ENCODE measurements around the gene SPEN.
"Not testable (repeated sequence)": the region's sequence is repeated elsewhere in the genome, so short reads cannot be mapped to it uniquely, and the experiment has no call there.

Gene SPEN

GRCh38 chr1:15908597-15908996 lies 61.1 kb downstream of the SPEN start:
- no peak for TF ChIP-seq CTCF (conservative IDR thresholded peaks at IDR 0.05; ENCODE audit: low read depth, low read length)
- no peaks in the 10 kb centered on the region for H3K27me3 ChIP-seq (ENCODE audit: insufficient read depth, low read depth)
- no peak overlapping the region for H3K4me2 ChIP-seq
- H3K27ac ChIP-seq = no peak overlapping the region
- no peak overlapping the region for H3K4me3 ChIP-seq (IDR thresholded peaks at IDR 0.05; ENCODE audit: insufficient read depth, low read depth, low read length)
- H3K36me3 ChIP-seq (ENCODE audit: insufficient read depth) = peaks cover 20% of the 10 kb centered on the region; the same call in 1 of the 2 replicates
- H3K79me2 ChIP-seq (ENCODE audit: insufficient read depth, low read depth) = peaks cover 84% of the 10 kb centered on the region
- no peak overlapping the region for H2AFZ ChIP-seq (ENCODE audit: low read depth)
- peaks cover 12% of the 10 kb centered on the region for H3K4me1 ChIP-seq (ENCODE audit: low read depth, poor library complexity, severe bottlenecking)
- H3K9ac ChIP-seq = no peak overlapping the region
- H4K20me1 ChIP-seq (ENCODE audit: insufficient read depth) = peaks cover 9% of the 10 kb centered on the region; the same call in 1 of the 2 replicates

- no peaks in the 10 kb centered on the region for H3K27me3 ChIP-seq (ENCODE audit: insufficient read depth, low read depth)
- no peak for TF ChIP-seq CTCF (conservative IDR thresholded peaks at IDR 0.05; ENCODE audit: low read depth, low read length)
- no peak overlapping the region for H3K9ac ChIP-seq
- H3K4me1 ChIP-seq (ENCODE audit: low read depth, poor library complexity, severe bottlenecking) = no peaks in the 10 kb centered on the region
- no peak overlapping the region for H3K4me3 ChIP-seq (IDR thresholded peaks at IDR 0.05; ENCODE audit: insufficient read depth, low read depth, low read length)
- H3K36me3 ChIP-seq (ENCODE audit: insufficient read depth) = peaks cover 20% of the 10 kb centered on the region; the same call in 1 of the 2 replicates
- H3K79me2 ChIP-seq (ENCODE audit: insufficient read depth, low read depth) = peaks cover 84% of the 10 kb centered on the region
- no peaks in the 10 kb centered on the region for H4K20me1 ChIP-seq (ENCODE audit: insufficient read depth)
- no peak overlapping the region for H3K4me2 ChIP-seq
- no peak overlapping the region for H2AFZ ChIP-seq (ENCODE audit: low read depth)
- H3K27ac ChIP-seq = no peak overlapping the region
Observed at GRCh38 chr1:15911141-15911540, 63.6 kb downstream of the SPEN start.

GRCh38 chr1:15911927-15912326 lies 64.4 kb downstream of the SPEN start:
- H3K79me2 ChIP-seq (ENCODE audit: insufficient read depth, low read depth) = peaks cover 84% of the 10 kb centered on the region
- H3K4me3 ChIP-seq (IDR thresholded peaks at IDR 0.05; ENCODE audit: insufficient read depth, low read depth, low read length) = no peak overlapping the region
- no peaks in the 10 kb centered on the region for H4K20me1 ChIP-seq (ENCODE audit: insufficient read depth)
- no peak overlapping the region for H2AFZ ChIP-seq (ENCODE audit: low read depth)
- no peaks in the 10 kb centered on the region for H3K27me3 ChIP-seq (ENCODE audit: insufficient read depth, low read depth)
- H3K4me2 ChIP-seq = no peak overlapping the region
- H3K27ac ChIP-seq = no peak overlapping the region
- no peak for TF ChIP-seq CTCF (conservative IDR thresholded peaks at IDR 0.05; ENCODE audit: low read depth, low read length)
- H3K36me3 ChIP-seq (ENCODE audit: insufficient read depth) = peaks cover 20% of the 10 kb centered on the region; the same call in 1 of the 2 replicates
- H3K9ac ChIP-seq = no peak overlapping the region
- H3K4me1 ChIP-seq (ENCODE audit: low read depth, poor library complexity, severe bottlenecking) = no peaks in the 10 kb centered on the region

- H3K4me3 ChIP-seq (IDR thresholded peaks at IDR 0.05; ENCODE audit: insufficient read depth, low read depth, low read length); H3K4me1 ChIP-seq (ENCODE audit: low read depth, poor library complexity, severe bottlenecking); H3K27me3 ChIP-seq (ENCODE audit: insufficient read depth, low read depth); H3K4me2 ChIP-seq; H2AFZ ChIP-seq (ENCODE audit: low read depth); H4K20me1 ChIP-seq (ENCODE audit: insufficient read depth); H3K9ac ChIP-seq; H3K27ac ChIP-seq: not testable (repeated sequence)
- Histone ChIP-seq H3K36me3 (ENCODE audit: insufficient read depth) (peaks cover 20% of the 10 kb centered on the region; the same call in 1 of the 2 replicates), H3K79me2 (ENCODE audit: insufficient read depth, low read depth) (peaks cover 78% of the 10 kb centered on the region)
Observed at GRCh38 chr1:15913607-15914006, 66.1 kb downstream of the SPEN start.

GRCh38 chr1:15915991-15916390 lies 68.5 kb downstream of the SPEN start:
- Histone ChIP-seq H3K36me3 (ENCODE audit: insufficient read depth) (peaks cover 14% of the 10 kb centered on the region; the same call in 1 of the 2 replicates), H3K27me3 (ENCODE audit: insufficient read depth, low read depth) (no peaks in the 10 kb centered on the region), H3K9ac (no peak overlapping the region), H3K79me2 (ENCODE audit: insufficient read depth, low read depth) (peaks cover 64% of the 10 kb centered on the region; the same call in 1 of the 2 replicates), H4K20me1 (ENCODE audit: insufficient read depth) (no peaks in the 10 kb centered on the region), H3K4me2 (no peak overlapping the region), H3K4me1 (ENCODE audit: low read depth, poor library complexity, severe bottlenecking) (no peaks in the 10 kb centered on the region), H3K4me3 (IDR thresholded peaks at IDR 0.05; ENCODE audit: insufficient read depth, low read depth, low read length) (no peak overlapping the region), H3K27ac (no peak overlapping the region), H2AFZ (ENCODE audit: low read depth) (no peak overlapping the region)
- no peak for TF ChIP-seq CTCF (conservative IDR thresholded peaks at IDR 0.05; ENCODE audit: low read depth, low read length)
